ENCODE measurements around the gene PPP1R14C.
"Not testable (repeated sequence)": the region's sequence is repeated elsewhere in the genome, so short reads cannot be mapped to it uniquely, and the experiment has no call there.

Gene PPP1R14C

DNA sequence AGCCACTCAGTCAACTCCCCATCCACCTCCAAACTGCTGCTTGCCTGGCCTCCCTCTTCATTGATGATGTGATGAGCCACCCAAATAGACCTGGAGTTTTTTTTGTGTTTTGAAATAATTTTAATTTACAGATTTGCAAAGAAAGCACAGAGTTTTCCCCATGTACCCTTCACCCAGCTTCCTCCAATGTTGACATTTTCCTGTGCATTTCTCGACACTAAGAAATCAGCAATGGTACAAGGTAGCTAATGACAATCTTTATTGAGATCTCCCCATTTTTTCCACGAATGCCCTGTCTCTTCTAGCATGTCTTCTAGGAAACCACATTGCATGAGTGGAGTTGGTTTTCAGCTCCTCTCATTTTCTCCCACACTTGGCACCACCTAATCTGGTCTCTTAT, 30.1 kb downstream of the PPP1R14C start:
- no peak for DNase-seq

DNA sequence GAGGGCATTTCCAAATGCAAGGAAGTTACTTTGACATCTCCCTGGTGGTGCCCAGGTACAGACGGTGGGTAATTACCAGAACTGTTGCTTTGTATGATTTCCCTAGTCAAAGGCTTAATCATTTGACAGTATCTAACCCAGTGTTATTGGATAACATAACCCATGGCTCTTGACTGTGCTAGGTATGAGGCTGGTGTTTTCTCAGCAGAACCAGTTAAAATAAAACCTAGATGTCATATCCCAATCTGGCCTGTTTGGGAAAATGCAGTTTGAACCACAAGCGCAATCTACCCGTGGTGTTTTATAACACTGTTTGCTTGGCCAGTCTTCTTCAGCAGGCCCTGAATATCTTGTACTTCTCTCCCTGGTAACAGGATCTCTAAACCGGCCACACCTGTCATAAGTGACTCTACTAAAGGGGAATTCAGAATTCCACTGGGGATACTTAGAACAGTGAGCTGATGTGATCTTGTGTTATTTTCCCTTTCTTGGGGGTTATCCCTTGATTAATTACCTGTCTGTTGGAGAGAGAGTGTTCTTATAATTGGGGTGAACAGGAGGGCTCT, 32.8 kb downstream of the PPP1R14C start:
- no peak for DNase-seq

DNA sequence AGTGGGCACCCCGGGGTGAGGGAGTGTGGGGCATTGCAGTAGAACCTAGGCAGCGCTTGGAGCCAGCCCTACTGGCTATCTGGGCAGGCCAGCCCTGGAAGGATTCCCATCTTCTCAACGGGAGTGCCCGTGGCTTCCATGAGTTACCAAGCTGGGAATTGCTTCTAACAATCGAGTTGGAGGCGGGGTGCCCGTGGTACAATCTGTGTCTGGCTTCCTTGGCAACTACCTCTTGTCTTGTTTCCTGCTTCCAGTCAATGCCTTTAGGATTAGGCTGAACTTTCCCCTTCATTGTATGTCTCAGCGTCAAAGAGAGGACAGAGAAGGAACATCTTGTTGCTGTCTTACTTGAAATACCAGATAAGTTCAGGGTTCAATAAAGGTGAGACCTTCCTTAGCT, 33.3 kb downstream of the PPP1R14C start:
- no peak for DNase-seq

DNA sequence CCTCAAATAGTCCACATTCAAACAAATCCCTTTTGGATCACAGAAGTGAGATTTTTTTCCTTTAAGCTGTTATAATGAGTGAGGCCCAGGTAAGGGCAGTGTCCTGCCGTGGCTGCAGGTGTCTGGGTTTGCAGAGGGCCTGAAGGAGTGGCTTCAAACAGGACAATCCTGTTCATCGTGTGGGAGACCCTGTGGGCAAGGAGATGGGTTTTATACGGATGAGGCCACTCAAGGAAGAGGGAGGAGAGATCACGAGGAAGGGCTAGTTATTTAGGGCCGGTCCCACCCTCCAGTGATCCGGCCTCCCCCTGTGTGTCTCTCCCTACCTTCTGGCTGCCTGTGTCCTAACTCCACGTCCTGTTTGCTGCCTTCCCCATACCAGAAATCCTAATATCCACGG, 33.8 kb downstream of the PPP1R14C start:
- no peak for DNase-seq

DNA sequence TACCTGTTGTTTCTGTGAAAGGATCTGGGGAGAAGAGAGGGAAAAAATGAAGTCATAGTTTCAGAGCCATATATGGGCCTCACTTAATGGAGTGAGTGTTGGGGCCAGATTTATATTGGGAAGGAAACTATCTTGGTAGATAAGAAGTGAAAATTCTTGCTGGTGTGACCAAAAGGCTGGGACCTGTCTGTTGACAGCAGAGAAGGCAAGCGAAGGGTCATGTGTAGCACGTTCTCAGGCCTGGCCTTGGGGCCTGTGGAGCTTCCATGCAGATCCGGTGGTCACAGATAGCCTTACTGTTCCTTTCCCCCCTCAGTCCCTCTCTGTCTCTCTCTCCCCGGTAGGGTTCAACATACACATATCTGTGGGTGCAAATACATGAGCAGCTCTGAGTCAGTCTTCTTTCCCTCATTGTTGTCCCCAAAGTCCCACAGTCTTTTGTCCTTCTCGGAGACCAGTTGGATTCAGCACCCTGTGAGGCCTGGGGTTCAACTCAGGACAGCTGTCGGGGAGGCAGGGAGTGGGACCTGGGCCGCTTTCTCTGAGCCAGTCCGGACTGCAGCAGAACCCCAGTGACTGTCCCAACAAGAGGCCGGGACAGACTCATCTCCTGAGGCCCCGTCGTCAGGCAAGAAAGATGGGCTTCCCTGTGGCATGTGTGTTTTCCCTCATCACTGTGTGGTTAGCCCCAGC, 34.6 kb downstream of the PPP1R14C start:
- DNase-seq, result no peak

DNA sequence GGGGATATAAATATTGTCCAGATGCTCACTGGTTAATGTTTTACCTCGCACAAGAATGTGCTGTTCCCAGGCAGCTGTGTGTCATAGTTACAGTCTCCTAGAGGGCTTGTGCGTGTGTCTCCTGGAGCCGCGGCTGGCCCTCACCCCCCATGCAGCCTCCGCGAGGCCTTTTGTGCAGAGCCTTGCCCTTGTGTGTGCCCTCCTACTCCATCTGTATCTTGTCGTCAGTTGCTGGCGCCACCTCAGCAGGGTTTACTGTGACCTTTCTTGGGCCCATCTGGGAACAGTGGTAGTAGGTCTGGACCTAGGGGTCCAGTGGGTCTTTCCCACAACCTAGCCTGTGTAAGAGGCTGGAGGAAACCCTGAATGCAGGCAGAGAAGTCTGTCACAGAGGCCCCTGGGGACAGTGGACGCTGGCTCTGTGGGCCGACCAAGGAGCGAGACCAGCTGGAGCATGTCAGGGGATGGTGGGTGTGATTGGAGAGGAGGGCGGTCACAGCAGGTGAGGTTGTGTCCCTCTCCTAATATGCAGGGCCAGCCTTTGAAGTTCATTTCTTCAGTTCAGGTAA, 35.2 kb downstream of the PPP1R14C start:
- no peak for DNase-seq

DNA sequence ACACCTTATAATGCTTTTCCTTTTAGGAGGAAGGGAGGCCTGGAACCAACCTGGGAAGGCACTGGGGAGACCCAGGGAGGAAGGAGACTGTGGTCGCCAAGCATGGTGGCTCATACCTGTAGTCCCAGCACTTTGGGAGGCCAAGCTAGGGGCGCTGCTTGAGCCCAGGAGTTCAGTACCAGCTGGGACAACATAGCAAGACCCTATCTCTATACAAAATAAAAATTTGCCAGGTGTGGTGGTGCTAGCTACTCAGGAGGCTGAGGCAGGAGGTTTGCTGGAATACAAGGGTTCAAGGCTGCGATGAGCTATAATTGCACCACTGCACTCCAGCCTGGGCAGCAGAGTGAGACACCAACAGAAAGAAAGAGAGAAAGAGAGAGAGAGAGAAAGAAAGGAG, 36.2 kb downstream of the PPP1R14C start:
- DNase-seq, result no peak

DNA sequence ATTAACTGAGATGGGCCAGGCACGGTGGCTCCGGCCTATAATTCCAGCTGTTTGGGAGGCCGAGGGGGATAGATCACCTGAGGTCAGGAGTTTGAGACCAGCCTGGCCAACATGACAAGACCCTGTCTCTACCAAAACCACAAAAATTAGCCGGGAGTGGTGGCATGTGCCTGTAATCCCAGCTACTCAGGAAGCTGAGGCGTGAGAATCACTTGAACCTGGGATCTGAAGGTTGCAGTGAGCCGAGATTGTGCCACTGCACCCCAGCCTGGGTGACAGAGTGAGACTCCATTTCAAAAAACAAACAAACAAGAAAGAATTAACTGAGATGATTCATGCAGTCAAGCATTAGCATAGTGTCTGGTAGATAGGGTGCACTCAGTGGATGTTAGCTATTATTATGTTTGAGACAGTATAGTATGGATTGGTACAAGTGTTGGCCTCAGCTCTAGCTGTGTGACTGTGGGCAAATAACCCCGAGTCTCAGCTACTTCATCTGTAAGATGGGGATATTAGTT, 37.1 kb downstream of the PPP1R14C start:
- DNase-seq, result not testable (repeated sequence)

DNA sequence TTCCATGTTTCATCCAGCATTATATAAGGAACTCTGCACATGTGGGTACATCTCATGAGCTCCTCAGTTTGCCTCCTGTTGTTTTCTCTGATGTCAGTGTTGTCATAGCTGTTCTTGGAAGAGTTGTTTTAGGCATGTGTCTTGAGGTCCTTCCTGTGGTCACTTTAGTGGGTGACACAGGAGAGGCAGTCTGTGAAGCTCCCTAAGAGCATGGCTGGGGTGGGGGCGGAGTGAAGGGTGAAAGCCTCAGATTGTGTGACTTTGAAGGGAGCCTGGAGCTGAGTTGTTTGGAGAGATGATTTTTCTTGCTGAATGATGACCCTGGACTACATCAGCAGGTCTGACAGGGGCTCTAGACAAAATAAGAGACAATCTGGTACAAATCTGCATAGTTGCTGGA, 37.7 kb downstream of the PPP1R14C start:
- DNase-seq, result no peak

DNA sequence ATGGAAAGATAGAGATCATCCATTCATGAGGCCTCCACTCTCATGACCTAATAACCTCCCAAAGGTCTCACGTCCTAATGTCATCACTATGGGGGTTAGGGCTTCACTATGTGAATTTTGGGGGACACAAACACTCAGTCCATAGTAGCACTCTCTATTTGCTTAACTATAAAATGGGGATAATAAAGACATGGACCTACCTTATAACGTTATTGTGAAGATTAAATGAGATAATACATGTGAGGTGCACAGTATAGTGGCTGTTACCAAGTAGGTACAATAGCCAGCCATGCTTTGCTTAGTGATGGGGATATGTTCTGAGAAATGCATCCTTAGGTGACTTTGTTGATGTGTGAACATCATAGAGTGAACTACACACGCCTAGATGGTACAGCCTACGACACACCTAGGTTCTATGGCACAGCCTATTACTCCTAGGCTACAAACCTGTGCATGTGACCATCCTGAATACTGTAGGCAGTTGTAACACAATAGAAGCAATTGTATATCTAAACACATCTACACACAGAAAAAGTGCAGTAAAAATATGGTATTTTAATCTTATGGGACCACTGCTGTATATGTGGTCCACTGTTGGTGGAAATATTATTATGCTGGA, 39.7 kb downstream of the PPP1R14C start:
- no peak for DNase-seq

DNA sequence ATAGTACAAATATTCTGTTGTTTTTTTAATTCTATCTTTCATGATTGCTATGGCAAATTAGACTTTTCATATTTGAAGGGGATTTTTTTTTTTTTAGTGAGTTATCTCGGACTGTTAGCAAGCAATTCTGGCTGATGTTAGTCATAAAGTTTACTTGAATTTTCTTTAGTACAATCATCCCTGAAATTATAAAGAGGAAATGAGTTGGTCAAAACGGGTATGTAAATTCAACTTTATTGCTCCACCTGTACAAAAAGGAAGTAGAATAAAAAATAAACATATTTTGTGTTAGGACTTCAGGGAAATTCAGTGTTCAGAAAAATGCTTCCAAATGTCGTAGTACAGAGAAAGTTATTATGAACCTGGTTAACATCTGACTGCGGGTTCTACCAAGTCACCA, 40.3 kb downstream of the PPP1R14C start:
- no peak for DNase-seq

DNA sequence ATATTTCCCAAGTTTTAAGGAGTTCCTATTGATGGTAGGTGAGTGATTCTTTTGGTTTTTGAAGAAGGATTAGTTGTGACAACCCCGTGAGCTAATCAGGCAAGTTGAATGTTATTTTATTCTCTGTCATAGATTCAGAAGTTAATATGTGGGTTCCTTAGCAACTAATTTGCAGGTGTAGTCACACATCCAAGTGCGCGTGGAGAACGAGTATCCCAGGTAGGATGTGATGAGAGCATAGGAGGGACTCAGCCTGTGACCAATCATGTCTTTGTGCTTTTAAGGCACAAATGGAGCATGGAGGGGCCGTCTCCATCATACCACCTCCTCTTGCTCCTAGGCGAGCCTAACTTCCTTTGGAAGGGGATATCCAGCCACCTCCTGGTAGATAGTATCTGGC, 41.1 kb downstream of the PPP1R14C start:
- no peak for DNase-seq

DNA sequence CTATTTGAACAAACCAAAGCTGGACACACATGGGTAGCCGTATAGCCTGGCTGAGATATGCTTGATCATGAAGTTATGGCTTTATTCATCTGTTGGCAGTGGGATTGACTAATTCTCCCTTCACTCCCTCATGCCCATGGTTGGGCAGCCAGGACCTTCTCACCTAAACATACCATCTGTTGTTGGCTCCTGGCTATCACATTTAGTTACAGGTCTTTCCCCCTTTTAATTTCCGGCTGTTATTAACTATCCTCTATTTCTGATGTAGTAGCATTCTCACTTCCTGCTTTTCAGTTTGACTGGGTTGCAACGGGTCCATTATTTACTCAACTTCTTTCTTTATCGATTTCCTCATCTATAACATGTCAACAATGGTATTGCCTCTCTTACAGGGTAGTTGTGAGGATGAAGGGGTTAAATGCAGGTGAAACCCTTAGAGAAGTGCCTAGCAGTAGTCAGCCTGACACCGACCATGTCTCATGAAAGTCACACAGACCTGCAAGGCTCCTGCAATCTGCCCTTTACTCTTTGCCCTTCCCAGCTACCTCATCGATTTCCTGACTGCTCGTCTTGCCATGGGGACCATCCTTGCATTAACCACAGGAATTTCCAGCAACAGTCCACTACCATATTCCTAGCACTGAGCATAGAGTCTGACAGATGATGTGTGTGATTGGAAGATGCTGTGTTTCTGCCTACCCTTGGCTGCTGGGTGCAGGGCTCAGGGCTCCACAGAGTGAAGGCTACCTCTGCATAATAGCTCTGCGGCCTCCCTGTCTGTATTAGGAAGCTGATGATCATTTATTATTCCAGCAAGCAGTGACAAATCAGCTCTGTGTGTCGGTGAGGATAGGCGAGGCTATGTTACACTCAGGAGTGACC, 42.2 kb downstream of the PPP1R14C start:
- DNase-seq, result no peak

DNA sequence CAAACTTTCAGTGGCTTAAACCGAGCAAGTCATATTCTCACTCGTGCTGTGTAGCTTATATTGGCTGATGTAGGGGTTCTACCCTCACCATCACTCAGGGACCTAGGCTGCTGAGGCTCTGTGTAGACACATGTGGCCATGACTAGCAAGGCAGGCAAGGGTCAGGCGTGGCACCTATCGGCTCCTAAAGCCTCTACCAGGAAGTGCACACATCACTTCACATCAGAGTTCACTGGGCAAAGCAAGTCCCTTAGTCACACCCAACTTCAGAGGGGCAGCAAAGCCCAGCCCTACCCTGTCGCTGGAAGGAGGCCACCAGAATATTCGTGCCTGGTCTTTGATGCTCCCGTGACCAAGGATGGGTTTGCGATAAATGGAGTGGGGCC, 42.9 kb downstream of the PPP1R14C start:
- DNase-seq, result no peak

DNA sequence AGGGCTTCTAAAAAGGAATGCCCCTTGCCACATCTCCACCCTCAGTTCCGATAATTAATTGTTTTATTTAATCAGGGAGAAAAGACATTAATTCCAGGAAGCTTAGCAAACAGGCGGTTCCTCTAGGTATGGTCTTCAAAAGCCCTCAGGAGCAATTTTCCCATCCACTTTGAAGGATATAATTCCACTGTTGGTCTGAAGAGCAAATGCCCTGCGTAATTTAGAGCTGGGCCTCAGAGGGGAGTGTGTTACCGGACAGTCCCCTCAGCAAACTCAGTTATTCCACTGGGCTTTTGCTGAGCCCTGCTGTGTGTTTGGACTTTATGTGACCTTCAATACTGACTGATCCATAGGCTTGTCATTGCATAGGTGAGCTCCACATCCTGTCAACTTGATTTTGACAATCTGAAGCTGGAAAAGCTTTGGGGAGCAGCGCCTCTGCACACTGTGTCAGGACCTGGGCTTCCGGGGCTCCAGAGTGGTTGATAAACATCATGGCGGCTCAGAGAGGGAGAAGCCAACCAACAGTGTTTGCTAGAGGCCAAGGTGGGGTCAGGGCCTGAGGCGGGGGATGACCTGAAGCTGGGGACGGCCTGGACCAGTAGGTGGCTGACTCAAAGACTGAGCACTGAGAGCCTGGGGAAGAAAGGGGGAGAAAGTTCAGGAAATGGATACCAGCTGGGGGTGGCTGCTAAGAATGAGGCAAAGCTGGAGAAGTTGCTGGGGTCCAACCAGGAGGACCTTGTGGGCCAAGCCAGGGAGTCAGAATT, 43.5 kb downstream of the PPP1R14C start:
- no peak for DNase-seq

DNA sequence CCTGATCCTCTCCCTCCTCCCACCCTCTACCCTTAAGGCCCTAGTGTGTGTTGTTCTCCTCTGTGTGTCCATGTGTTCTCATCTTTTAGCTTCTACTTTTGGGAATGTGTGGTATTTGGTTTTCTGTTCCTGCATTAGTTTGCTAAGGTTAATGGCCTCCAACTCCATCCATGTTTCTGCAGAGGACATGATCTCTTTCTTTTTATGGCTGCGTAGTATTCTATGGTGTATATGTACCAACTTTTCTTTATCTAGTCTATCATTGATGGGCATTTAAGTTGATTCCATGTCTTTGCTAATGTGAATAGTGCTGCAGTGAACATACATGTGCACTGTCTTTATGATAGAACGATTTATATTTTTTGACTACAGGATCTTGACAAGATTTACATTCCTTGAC, 44.6 kb downstream of the PPP1R14C start:
- not testable (repeated sequence) for DNase-seq

DNA sequence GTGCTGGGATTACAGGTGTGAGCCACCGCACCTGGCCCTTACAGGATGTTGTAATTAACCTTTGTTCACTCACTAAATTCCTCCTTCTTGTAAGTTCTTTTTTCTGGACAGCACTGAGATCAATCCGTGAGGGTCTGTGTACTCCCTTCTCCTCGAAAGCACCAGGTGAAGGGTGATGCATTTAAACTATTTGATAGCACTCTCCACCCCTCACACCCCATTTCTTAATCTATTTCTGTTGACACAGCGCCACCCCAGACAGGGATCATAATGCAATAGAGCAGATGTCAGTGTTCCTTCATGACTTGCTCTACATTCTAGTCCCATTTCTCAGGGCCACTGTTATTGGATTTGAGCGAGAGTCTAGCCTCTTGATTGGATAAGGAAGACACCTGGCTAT, 46.3 kb downstream of the PPP1R14C start:
- DNase-seq, result no peak

DNA sequence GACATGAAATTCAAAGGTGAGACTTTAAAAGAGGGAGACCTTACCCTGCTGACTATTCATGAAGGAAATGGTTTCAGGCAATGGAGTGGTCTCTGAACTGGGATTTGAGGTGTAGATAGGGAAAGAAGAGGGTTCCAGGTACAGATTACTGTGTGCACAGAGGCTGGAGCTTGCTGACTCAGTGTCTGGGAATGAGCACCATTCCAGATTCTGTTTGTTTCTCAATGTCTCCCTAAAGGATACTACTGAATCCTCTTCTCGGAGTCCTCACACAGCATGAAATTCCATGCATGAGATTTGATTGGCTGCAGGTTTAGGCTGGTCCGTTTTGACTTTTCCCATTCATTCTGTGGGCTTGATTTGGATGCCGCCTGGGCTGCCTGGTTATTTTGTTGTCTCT, 49.0 kb downstream of the PPP1R14C start:
- no peak for DNase-seq

DNA sequence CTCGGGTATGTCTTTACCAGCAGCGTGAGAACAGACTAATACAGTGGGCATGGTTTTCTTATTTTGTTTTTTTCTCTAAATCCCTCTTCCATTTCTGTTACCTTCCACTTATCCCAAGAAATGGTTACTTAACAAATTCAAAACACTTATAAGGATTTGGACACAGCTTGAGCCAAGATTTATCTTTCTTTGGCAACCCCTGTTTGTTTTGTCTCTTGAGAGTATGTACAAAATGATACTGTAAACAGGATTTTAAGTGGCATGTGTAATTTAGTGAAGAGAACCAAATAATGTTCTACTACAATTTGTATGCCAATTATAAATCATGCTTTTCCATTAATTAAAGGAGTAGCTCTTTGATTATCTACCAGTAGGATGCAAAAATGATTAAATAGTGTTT, 51.4 kb downstream of the PPP1R14C start:
- peak; percentile 12 for DNase-seq

DNA sequence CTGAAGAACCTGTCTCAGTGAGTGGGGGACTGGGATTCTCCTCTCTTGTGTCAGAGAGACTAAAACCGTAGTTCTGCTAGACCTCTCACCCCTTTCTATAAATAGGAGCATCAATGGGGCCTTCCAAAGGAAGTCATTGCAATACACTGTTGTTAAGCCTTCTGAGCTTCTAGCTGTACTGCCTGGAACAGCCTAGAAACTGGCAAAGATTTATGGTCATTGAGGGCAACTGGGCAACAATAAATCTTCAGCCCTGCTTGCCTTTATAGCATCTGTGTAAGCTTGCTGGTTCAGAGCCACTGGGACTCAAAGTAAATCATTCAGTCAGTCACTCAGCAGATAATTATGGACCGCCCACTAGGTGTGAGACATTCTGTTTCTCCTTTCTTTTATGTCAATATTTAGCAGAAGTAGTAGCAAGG, 53.2 kb downstream of the PPP1R14C start:
- DNase-seq, result no peak

DNA sequence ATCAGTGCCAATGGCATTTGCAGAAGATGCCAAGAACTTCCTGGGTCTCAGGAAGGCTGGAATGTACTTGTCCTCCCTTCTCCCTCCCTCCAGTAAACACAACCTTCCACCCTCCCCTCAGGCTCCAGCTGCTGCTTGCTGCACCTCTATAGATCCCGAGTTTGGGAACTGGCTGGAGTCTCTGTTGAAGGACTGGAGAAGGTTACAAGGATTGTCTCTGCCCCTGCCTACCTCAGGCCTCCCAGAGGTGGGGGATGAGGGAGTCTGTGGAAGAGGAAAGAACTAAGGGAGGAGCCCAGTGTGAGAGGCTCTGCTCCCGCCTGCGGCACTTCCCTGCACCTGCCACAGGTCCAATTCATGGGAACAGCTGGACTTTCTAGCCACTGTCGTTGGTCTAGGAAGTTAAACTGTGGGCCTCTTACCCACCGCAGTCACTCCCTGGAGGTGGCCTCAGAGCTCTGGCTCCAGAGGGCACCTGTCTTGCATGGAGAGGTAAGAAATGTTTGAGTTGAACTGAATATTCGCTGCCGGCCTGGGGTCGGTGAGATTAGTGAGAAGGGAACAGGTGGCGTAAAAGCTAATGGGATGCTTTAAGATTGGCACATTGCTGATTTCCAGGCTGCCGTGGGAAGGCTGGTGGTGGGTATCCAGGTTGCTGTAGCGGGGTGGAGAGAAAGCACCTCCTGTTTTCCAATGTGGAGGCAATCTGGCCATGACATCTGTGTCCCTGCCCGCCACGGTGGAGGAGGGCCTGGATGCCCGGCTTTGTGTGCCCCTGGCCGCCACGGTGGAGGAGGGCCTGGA, 54.3 kb downstream of the PPP1R14C start:
- DNase-seq, result no peak

Data from NCI-H774 (cell line).